Non-pigmented ciliary epithelial cell (primary cell): ENCODE results near the gene UNKL.

Experiments used
- DNase-seq: peaks from one replicate; pipeline ENCODE4 v3.0.0-alpha.2; 2010; ENCODE audit warnings: low read depth

UNKL gene

DNA sequence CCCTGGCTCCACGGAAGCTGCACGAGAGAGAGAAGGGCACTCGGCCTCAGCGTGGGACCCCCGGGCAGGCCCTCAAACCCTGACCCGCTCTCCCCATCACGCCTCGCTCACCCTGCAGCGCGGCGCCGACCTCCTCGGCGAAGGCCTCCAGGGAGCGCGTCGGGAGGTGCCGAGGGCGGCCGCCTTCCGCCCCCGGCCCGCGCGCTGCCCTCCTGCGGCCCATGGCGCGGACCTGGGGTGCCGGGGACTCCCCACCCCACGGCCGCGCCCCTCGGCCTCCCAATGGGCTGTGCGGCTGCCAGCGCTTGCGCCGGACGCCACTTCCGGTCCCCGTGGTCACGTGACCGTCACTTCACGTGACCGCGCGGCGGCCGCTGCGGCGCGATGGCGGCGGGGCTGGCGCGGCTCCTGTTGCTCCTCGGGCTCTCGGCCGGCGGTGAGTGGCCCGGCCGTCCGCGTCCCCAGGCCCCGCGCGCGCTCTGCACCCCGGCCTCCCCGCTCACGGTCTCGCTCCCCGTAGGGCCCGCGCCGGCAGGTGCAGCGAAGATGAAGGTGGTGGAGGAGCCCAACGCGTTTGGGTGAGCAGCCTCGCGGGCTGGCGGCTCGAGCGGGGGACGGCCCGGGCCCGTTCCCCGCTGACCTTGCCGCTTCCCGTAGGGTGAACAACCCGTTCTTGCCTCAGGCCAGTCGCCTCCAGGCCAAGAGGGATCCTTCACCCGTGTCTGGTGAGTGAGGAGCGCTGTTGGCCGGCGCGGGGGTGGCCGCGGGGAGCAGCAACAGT is 62.7 kb downstream of the UNKL start, which contains the start of the genes GNPTG and TSR3:
Gene GNPTG (plus strand): TSS at position 350 of the 781 bp plus-strand sequence. CDS start 35 bp downstream, at position 385.
Gene TSR3 (minus strand): TSS at position 297 of the 781 bp plus-strand sequence. CDS start 74 bp downstream, at position 223.
- DNase-seq, result peak; percentile 38

DNA sequence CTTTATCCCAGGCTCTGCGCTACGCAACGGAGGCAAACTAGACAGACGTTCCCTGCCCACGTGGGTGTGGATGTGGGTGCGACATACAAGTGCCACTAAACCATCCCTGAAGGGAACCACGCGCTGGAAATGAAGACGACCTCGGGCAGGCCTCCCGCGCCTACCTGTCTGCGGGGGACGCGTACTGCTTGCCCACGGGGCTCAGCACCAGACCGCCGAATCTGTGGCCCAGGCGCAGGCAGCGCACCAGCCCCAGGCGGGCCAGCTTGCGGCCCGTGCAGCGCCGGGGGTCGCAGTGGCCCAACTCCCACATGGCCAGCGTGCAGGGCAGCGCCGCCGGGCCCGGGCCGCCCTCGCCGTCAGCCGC is 63.3 kb downstream of the UNKL start:
- no peak for DNase-seq

DNA sequence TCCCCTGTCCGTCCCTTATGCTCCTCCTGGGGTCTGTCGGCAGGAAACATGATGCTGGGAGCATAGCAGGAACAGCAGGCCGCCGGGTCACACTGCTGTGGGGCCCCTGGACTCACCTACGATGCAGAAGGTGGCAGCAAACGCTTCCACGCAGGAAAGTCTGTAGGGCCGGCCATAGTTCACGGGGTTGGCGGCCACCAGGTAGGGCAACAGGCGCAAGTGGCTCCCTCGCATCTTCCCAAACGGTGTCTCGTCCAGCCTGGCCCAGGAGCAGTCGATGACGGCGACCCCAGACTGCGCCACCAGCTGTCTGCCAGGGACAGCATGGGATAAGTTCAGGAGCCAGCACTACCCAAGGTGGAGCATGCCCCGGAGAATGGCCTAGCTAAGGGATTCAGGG is 63.8 kb downstream of the UNKL start:
- no peak for DNase-seq

- no peak for DNase-seq
Observed at GRCh38 chr16:1349951-1350350, 64.6 kb downstream of the UNKL start.

GRCh38 chr16:1349351-1349750 is 65.2 kb downstream of the UNKL start:
- DNase-seq, result no peak

DNA sequence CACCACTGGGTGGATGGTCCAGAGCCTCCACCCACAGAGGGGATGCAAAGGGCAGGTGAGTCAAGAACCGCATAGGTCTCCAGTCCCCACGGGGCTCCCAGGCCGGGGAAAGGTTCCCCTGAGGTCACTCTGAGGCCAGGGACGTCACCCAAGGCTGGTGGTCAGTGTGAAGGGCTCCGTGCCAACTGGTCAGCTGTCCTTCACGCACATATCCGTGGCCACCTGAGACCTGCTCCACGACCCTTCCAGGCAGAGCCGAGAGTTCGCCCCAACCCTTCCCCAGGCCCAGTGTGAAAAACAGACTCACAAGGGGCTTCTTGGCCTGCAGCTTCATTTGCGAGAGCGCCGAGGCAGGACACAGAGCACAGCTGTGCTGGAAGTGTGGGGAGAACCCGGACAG is 65.6 kb downstream of the UNKL start:
- no peak for DNase-seq

DNA sequence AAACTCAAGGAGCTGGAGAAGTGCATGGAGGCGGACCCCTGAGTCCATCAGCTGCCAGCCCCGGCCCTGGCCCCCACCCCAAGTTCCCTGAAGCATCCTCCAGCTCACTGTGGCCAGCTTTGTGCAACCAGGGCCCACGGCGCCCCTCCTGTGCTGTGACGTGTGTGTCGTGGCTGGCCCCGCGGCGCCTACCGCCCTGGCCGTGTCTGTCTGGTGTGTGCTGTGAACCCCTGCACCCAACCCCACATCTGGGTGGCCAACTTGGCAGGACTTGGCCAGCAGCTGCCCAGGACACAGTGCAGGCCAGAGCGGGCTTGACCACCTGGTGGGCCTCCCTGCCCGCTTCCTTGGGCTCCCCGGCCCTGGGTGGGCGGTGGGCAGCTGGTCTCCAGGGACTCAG is 66.1 kb downstream of the UNKL start:
- no peak for DNase-seq

DNA sequence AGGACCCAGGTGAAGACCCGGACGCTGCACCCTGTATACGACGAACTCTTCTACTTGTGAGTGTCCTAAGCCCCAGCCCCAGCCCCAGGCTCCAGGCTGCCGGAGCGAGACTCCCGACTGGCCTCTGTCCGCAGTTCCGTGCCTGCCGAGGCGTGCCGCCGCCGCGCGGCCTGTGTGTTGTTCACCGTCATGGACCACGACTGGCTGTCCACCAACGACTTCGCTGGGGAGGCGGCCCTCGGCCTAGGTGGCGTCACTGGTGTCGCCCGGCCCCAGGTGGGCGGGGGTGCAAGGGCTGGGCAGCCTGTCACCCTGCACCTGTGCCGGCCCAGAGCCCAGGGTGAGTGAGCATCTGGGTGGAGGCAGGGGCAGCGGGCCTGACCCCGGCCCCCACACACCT is 66.5 kb downstream of the UNKL start:
- DNase-seq, result no peak

- no peak for DNase-seq
Observed at GRCh38 chr16:1347286-1347855, 67.1 kb downstream of the UNKL start.

DNA sequence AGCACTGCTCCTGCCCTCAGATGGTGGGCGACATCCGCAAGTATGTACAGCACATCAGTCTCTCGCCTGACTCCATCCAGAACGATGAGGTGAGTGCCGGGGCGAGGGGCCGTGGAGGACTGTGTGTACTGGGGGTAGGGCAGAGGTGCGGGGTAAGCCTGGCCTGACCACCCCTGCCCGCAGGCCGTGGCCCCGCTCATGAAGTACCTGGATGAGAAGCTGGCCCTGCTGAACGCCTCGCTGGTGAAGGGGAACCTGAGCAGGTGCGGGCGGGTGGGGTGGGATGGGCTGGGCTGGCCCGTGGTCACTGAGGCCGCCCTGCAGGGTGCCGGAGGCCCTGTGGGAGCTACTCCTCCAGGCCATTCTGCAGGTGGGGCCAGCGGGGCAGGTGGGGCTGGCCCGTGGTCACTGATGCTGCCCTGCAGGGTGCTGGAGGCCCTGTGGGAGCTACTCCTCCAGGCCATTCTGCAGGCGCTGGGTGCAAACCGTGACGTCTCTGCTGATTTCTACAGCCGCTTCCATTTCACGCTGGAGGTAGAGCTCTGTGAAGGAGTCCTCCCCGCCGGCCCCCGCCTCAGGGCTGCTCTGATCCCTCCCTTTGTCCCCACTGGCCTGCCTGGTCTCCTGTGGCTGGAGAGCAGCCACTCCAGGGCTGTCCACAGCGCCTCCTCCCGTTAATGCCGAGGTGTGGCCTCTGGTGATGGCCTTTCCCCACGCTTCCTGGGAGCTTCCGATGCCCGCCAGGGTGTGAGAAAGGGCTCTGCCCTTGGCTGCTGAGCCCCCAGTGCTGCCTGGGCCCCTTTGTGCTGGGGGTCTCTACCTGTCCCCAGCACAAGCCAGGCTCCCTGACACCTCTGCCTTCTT is 67.8 kb downstream of the UNKL start:
- no peak for DNase-seq

- no peak for DNase-seq
Observed at GRCh38 chr16:1345651-1346421, 68.7 kb downstream of the UNKL start.

GRCh38 chr16:1345087-1345486 is 69.4 kb downstream of the UNKL start:
- DNase-seq, result no peak

DNA sequence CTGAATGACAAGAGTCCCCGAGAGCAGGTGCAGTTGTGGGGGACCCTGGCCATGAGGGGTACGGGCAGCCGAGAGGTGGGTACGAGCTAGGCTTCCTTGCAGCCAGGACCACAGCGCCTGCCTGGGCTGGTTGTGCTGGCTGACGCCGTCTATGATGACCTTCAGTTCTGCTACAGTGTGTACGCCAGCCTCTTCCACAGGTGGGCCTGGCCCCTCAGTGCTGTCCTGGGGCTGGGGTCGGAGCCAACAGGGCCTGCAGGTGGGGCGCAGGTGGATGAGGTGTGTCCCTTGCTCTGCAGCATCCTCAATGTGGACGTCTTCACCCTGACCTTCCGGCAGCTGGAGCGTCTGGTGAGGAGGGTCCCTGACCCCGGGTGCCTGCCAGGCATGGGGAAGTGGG is 70.0 kb downstream of the UNKL start:
- no peak for DNase-seq

- no peak for DNase-seq
Observed at GRCh38 chr16:1343428-1344242, 70.9 kb downstream of the UNKL start.

DNA sequence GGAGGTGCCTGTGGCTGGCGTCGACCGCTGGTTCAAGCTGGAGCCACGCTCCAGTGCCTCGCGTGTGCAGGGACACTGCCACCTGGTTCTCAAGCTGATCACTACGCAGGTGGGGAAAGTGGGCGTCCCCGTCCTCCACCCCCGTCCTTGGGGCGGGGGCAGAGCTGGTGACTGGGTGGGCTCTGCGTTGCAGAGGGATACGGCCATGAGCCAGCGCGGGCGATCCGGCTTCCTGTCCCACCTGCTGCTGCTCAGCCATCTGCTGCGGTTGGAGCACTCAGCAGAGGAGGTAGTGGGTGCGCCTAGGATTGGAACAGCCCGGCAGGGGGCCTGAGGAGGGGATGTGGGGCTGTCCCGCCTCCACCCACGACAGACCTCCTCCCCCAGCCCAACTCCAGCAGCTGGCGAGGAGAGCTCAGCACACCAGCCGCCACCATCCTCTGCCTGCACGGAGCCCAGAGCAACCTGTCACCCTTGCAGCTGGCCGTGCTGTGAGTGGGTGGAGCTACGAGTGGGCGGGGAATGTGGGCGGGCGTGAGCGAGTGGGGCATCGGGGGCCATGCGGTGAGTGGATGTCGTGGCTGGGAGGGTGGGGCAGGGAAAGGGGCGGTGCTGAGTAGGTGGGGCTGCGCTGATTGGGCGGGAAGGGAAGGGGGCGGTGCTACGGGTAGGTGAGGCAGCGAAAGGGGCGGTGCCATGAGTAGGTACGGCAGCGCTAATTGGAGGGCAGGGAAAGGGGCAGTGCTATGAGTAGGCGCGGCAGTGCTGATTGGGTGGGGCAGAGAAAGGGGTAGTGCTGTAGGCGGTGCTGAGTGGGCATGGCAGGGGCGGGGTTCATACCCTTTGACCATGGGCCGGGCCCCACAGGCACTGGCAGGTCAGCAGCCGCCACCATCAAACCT is 71.7 kb downstream of the UNKL start:
- peak; percentile 65 for DNase-seq

- DNase-seq, result no peak
Observed at GRCh38 chr16:1341495-1342420, 72.7 kb downstream of the UNKL start.

DNA sequence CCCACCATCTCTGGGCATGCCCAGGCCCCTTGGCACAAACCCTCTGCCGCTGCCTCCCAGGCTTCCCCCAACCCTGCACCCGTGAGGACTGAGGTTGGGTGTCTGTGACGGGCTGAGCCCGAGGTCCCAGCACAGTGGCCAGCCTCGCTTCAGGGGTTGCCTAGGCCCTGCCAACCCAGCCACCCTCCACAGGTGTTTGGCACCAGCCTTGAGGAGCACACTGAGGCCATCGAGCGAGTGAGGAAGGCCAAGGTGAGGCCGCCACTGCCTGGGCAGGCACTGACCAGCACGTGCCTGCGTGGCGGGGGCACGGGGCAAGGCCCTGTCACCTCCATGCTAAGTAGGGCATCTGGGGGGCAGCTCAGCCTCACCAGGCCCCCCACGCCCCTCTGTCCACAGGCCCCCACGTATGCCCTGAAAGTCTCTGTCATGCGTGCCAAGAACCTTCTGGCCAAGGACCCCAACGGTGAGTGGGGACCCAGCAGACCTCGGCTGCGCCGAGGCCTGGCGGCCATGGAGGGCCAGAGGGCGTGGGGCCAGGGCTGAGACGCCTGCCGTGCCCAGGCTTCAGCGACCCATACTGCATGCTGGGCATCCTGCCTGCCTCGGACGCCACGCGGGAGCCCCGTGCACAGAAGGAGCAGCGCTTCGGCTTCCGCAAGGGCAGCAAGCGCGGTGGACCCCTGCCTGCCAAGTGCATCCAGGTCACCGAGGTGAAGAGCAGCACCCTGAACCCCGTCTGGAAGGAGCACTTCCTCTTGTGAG is 73.6 kb downstream of the UNKL start:
- no peak for DNase-seq
